Measurements from ENCODE around the gene LHX8. TPM values are rescaled to one million over a fixed set of nuclear protein-coding genes. Genes with fewer than 3 reads are reported as not detected.

Gene LHX8
- total RNA-seq, 1 experiment from 2014 or later: not detected

DNA sequence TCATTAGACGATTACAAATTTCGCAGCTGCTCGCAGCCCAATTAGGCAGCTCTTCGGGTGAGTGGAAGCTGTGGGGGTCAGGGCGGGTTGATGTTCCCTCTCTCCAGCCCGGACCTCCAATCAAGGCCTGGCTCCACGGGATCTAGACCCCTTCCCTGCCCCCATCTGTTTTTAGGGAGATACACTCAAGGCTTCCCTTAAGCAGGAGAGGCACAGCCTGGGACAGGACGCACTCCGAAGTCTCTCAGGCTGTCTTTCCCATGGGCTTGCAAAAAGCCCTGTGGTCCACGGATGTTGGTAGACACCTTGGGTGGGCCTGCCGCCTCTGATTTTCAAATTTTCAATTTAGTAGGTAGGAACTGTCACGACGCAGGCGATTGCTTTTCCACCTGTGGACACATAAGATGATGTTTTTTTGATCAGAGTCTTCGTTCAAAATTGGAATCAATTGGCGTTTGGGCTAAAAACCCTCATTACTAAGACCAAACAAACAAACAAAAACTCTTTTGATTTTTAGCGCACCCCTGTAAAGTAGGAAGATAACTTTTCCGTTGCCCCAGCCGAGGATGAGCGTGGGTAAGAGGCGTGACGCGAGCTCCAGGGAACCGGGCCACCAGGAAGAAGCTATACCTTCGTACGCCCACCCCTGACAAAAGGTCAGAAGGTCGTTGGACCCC is 2.5 kb upstream of the LHX8 start:
- H3K9me3 Mint-ChIP-seq (ENCODE audit: low read depth, unreplicated experiment): peaks cover 10% of the 10 kb centered on the region
- no peak overlapping the region for H3K4me3 Mint-ChIP-seq (ENCODE audit: low read depth, unreplicated experiment)
- CTCF ChIA-PET: no interaction called here
- TF ChIP-seq, protein P1, sequence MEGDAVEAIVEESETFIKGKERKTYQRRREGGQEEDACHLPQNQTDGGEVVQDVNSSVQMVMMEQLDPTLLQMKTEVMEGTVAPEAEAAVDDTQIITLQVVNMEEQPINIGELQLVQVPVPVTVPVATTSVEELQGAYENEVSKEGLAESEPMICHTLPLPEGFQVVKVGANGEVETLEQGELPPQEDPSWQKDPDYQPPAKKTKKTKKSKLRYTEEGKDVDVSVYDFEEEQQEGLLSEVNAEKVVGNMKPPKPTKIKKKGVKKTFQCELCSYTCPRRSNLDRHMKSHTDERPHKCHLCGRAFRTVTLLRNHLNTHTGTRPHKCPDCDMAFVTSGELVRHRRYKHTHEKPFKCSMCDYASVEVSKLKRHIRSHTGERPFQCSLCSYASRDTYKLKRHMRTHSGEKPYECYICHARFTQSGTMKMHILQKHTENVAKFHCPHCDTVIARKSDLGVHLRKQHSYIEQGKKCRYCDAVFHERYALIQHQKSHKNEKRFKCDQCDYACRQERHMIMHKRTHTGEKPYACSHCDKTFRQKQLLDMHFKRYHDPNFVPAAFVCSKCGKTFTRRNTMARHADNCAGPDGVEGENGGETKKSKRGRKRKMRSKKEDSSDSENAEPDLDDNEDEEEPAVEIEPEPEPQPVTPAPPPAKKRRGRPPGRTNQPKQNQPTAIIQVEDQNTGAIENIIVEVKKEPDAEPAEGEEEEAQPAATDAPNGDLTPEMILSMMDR (IDR thresholded peaks at IDR 0.05; ENCODE audit: unreplicated experiment): no peak
- intact Hi-C loops (cut with micrococcal nuclease; ENCODE audit: unreplicated experiment): no loop called here
- no peak overlapping the region for H3K27ac Mint-ChIP-seq (ENCODE audit: unreplicated experiment)
- no peak for DNase-seq
- BruUV-seq (replicated peaks): no TSS peak
- H3K4me1 Mint-ChIP-seq (ENCODE audit: low read depth, unreplicated experiment): no peaks in the 10 kb centered on the region
- no peaks in the 10 kb centered on the region for H3K36me3 Mint-ChIP-seq (ENCODE audit: insufficient read depth, unreplicated experiment)
- no peaks in the 10 kb centered on the region for H3K27me3 Mint-ChIP-seq (ENCODE audit: unreplicated experiment)

DNA sequence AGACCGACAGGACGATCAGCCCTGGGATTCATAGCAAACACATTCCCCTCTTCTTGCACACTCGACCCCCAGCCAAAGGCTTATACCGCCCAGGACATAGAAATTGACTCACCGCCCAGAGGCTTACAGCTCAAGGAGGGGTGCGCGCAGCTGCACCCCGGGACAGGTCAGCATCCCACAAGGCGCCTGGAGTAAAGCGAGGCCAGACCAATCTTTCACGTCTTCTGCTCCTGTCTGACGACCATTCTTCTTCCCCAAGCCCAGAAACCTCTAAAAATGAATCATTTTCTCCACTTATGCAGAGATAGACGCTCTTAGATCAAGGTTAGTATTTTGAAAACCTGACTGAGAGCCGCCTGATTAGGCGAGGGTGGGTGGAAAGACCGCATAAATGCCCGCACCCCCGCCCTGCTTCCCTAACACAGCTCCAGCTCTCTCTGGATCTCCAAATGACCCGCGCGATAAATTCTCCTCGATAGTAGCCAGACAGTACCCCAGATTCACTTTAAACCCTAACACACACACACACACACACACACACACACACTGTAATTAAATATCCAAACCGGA is 1.9 kb upstream of the LHX8 start:
- Mint-ChIP-seq H3K4me3 (ENCODE audit: low read depth, unreplicated experiment) (no peak overlapping the region), H3K36me3 (ENCODE audit: insufficient read depth, unreplicated experiment) (no peaks in the 10 kb centered on the region), H3K4me1 (ENCODE audit: low read depth, unreplicated experiment) (no peaks in the 10 kb centered on the region), H3K27ac (ENCODE audit: unreplicated experiment) (no peak overlapping the region), H3K27me3 (ENCODE audit: unreplicated experiment) (no peaks in the 10 kb centered on the region), H3K9me3 (ENCODE audit: low read depth, unreplicated experiment) (peaks cover 10% of the 10 kb centered on the region)
- TF ChIP-seq, protein P1 (IDR thresholded peaks at IDR 0.05; ENCODE audit: unreplicated experiment): no peak
- no TSS peak for BruUV-seq (replicated peaks)
- intact Hi-C loops (cut with micrococcal nuclease; ENCODE audit: unreplicated experiment): no loop called here
- no peak for DNase-seq
- CTCF ChIA-PET: no interaction called here

DNA sequence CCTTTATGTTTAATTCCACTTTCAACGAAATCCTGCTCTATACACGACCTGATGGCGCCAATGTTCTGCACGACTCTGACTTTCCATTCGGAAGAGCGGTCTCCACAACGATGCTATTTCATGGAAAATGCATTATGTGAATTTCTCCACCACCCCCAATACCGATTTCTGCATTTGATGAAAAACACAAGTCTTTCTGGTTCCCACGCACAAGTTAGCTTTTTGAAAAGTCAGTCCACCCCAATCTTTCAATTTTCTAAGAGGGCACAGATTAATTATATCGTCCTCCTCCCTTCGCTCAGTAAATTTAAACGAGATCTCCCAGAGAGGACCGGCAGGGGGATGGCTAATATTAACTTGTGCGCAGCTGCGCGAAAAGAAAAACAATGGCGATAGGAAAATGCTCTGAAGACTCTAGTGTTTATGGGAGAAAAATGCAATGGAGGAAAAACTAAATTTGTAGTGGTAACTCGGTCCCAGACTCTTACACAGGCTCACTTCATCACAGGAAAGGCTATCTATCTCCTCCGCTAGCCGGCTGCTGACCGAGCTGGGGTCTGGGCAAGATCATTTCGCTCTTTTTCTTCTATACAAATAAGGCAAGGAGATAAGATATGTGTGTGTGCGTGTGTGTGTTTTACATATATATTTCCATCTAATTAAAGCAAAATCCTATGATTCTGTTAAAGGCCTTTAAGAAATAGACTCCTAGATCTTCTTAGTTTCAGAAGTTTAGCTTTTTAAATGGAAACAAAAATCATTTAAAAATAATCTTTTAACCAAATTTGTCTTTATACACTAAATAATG is 1.2 kb upstream of the LHX8 start:
- intact Hi-C loops (cut with micrococcal nuclease; ENCODE audit: unreplicated experiment): no loop called here
- no TSS peak for BruUV-seq (replicated peaks)
- Mint-ChIP-seq H3K9me3 (ENCODE audit: low read depth, unreplicated experiment) (peaks cover 10% of the 10 kb centered on the region), H3K27me3 (ENCODE audit: unreplicated experiment) (no peaks in the 10 kb centered on the region), H3K4me3 (ENCODE audit: low read depth, unreplicated experiment) (no peak overlapping the region), H3K4me1 (ENCODE audit: low read depth, unreplicated experiment) (no peaks in the 10 kb centered on the region), H3K27ac (ENCODE audit: unreplicated experiment) (no peak overlapping the region), H3K36me3 (ENCODE audit: insufficient read depth, unreplicated experiment) (no peaks in the 10 kb centered on the region)
- TF ChIP-seq, protein P1 (IDR thresholded peaks at IDR 0.05; ENCODE audit: unreplicated experiment): no peak
- no peak for DNase-seq
- CTCF ChIA-PET: no interaction called here

DNA sequence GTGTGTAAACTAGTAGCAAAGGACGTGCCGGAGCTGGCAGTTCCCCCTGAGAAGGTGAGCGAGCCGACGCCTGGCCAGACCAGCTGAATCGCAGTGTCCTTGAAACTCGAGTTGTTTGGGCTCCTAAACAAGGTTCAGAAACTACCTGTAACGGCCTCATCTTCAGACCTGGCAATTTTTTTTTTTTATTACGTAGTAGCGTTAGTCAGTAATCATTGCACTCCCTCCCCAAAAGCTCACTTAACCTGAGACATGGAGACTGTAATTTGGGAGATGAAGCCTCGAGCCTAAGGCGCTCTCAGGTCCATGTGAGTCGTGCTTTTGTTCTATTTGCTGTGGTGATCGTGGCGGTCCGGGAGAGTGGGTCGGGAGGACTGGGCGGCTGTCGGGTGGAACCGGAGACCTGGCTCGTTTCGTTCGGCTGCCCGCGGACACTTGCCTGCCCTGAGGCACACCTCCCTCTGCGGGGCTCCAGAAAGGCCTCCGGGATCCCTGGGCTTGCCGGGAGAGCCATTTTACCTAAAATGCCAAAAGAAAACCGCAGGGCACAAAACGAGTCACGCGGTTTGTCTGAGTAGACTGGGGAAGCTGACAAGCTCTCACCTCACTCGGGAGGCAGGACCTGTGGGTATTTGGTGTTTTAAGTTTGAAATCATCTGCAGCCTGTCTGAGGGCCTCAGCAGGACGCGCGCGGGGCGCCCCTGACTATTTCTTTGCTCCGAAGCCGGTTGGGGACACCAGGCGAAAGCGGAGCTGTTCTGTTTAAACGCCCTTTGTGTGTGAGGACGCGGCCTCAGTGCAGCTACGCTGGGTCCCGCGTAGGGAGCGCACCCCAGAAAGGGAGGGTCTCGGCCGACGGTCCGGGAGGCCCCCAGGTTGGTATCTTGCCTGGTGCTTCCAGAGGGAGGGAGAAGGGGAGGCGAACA is 722 bp downstream of the LHX8 start:
- no peak overlapping the region for H3K4me3 Mint-ChIP-seq (ENCODE audit: low read depth, unreplicated experiment)
- DNase-seq: no peak
- H3K27ac Mint-ChIP-seq (ENCODE audit: unreplicated experiment): no peak overlapping the region
- H3K4me1 Mint-ChIP-seq (ENCODE audit: low read depth, unreplicated experiment): no peaks in the 10 kb centered on the region
- H3K27me3 Mint-ChIP-seq (ENCODE audit: unreplicated experiment): no peaks in the 10 kb centered on the region
- H3K9me3 Mint-ChIP-seq (ENCODE audit: low read depth, unreplicated experiment): peaks cover 8% of the 10 kb centered on the region
- CTCF ChIA-PET: no interaction called here
- intact Hi-C loops (cut with micrococcal nuclease; ENCODE audit: unreplicated experiment): no loop called here
- H3K36me3 Mint-ChIP-seq (ENCODE audit: insufficient read depth, unreplicated experiment): no peaks in the 10 kb centered on the region
- BruUV-seq (replicated peaks): no TSS peak
- TF ChIP-seq, protein P1 (IDR thresholded peaks at IDR 0.05; ENCODE audit: unreplicated experiment): no peak
